Ovary (tissue), 9 donors: ENCODE data around the gene LAP3. TPM values are rescaled to one million over a fixed set of nuclear protein-coding genes. Genes with fewer than 3 reads are reported as not detected.

ENCODE experiments used
- DNase-seq, 5 donors: peaks; one replicate each; pipeline ENCODE4 v3.0.0-alpha.2; 2019 to 2020
- H3K27ac ChIP-seq, 2 donors: fragments of 200-600 bp; one replicate each; pipeline versions ENCODE4 v1.5.1 to v1.8.0; 2019 to 2022
- H3K27me3 ChIP-seq: fragments of 200-600 bp; one replicate; pipeline ENCODE4 v1.8.0; 2022
- H3K36me3 ChIP-seq: fragments of 200-600 bp; sonication (generic); one replicate; pipeline ENCODE4 v1.5.1; 2019
- H3K4me1 ChIP-seq: one replicate; pipeline ENCODE4 v1.8.1; 2013; ENCODE audit warnings: mild to moderate bottlenecking, moderate library complexity; ENCODE audit not compliant: insufficient read depth
- H3K4me3 ChIP-seq: fragments of 200-600 bp; sonication (generic); one replicate; pipeline ENCODE4 v1.5.1; 2017
- H3K9me3 ChIP-seq, 2 donors: fragments of 200-600 bp in 1 of 2; sonication (generic) in 1 of 2; one replicate each; pipeline versions ENCODE4 v1.5.1 to v1.8.1; 2013 to 2019; ENCODE audit warnings: mild to moderate bottlenecking in 1 of 2, moderate library complexity in 1 of 2
- CTCF ChIP-seq, 3 donors: fragments of 450-650 bp in 2 of 3; fragments of 200-600 bp in 1 of 3; IDR thresholded peaks; one replicate each; pipeline versions ENCODE4 v1.5.1 to v1.8.0; 2016 to 2022; ENCODE audit warnings: antibody characterized with exemption in 3 of 3, mild to moderate bottlenecking in 1 of 3
- EP300 ChIP-seq: sonication (generic); formaldehyde crosslinking; IDR thresholded peaks from one replicate; pipeline ENCODE4 v1.6.1; 2017; ENCODE audit warnings: antibody characterized with exemption
- POLR2A ChIP-seq: fragments of 450-650 bp; IDR thresholded peaks from one replicate; pipeline ENCODE4 v1.6.1; 2017; ENCODE audit warnings: antibody characterized with exemption, mild to moderate bottlenecking, moderate library complexity
- WGBS, 3 donors: extraction: QIAGEN DNeasy Blood & Tissue Kit in 1 of 3; methylation state at CpG; one replicate each; pipeline versions ENCODE4 v1.1.5 to v1.1.7; 2013 to 2017; 5-methylcytosine and 5-hydroxymethylcytosine counted together
- intact Hi-C, 4 donors: fragments of 100-400 bp; cut with DNase I; formaldehyde crosslinking; loops; one replicate each; pipeline versions ENCODE4 v1.11.0 to v1.15.1; 2022 to 2023
- polyA plus RNA-seq, 2 donors: library from polyadenylated mRNA; stranded (reverse); fragments of 200-250 nt in 1 of 2; fragments of 350-450 nt in 1 of 2; fragmentation: Illumina TruSeq in 1 of 2; extraction: RNeasy Lipid Tissue Mini Kit (QIAGEN cat#74804) in 1 of 2; gene quantifications; one replicate each; pipeline ENCODE4 v1.2.3, GENCODE V29; 2013 to 2014
- total RNA-seq, 7 donors: library from RNA; depleted of rRNA in 2 of 7; stranded (reverse); fragments of >200 nt in 2 of 7; fragmentation: NEBNext Ultra II Directional in 3 of 7; extraction: Animal tissue kit (Norgen Biotek cat#: 25700) in 3 of 7; gene quantifications; one replicate each; pipeline versions ENCODE4 v1.1.0 to v1.2.4, GENCODE V29; 2016 to 2023
- donor health status: DM: no; HTN: no; CAD: no; lungs with moderate emphysema.
- donor health status: DM: no; HTN: no; CAD: no.
- donor health status: Bipolar disorder and iron deficiency.
- donor health status: DM: yes; HTN: yes; CAD: no.
- donor health status: DM: no; HTN: no; CAD: no.
- donor health status: DM: yes; HTN: yes; CAD: no.

LAP3 gene
- total and polyA plus RNA-seq, 9 donors = 23.5 to 69.0 (median 33.9) TPM

GRCh38 chr4:17559709-17560048 is 17.3 kb upstream of the LAP3 start:
- H3K36me3 ChIP-seq = no peaks in the 10 kb centered on the region
- H3K27ac ChIP-seq = no peak overlapping the region
- H3K9me3 ChIP-seq = no peaks in the 10 kb centered on the region
- no peaks in the 10 kb centered on the region for H3K4me1 ChIP-seq
- H3K4me3 ChIP-seq = no peak overlapping the region
- WGBS, 3 donors = 87 to 92% (median 87%) methylated on average over 3 of the region's 3 CpGs
- H3K27me3 ChIP-seq = no peaks in the 10 kb centered on the region
- no peak for DNase-seq
- no peak for TF ChIP-seq CTCF (IDR thresholded peaks at IDR 0.05)
- no peak for TF ChIP-seq EP300
- TF ChIP-seq POLR2A = no peak
- intact Hi-C loops = loop anchor here in 3 of 4 donors (5.0 to 10.0 kb wide), 3 partner anchors 58 to 1767 kb away; no protein-coding TSS in a partner anchor

GRCh38 chr4:17560065-17560673 is 16.8 kb upstream of the LAP3 start:
- Histone ChIP-seq H3K36me3 (no peaks in the 10 kb centered on the region), H3K27ac (no peak overlapping the region), H3K9me3 (no peaks in the 10 kb centered on the region), H3K4me1 (no peaks in the 10 kb centered on the region), H3K27me3 (no peaks in the 10 kb centered on the region), H3K4me3 (no peak overlapping the region)
- TF ChIP-seq EP300 (no peak), CTCF (IDR thresholded peaks at IDR 0.05) (no peak), POLR2A (no peak)
- intact Hi-C loops = loop anchor here in 2 of 4 donors (5.0 kb wide), 2 partner anchors 57 to 1768 kb away; no protein-coding TSS in a partner anchor
- WGBS, 3 donors = 71 to 79% (median 72%) methylated on average over 6 of the region's 6 CpGs
- DNase-seq = no peak

GRCh38 chr4:17561195-17561909 is 15.6 kb upstream of the LAP3 start:
- Histone ChIP-seq H3K27ac (no peak overlapping the region), H3K36me3 (no peaks in the 10 kb centered on the region), H3K27me3 (no peaks in the 10 kb centered on the region), H3K9me3 (no peaks in the 10 kb centered on the region), H3K4me1 (no peaks in the 10 kb centered on the region), H3K4me3 (no peak overlapping the region)
- intact Hi-C loops = loop anchor here in 2 of 4 donors (5.0 kb wide), 2 partner anchors 56 to 1769 kb away; no protein-coding TSS in a partner anchor
- TF ChIP-seq POLR2A (no peak), EP300 (no peak), CTCF (IDR thresholded peaks at IDR 0.05) (no peak)
- 87 to 88% (median 87%) methylated on average over 8 of the region's 8 CpGs for WGBS, 3 donors
- no peak for DNase-seq

- DNase-seq = no peak
- H3K36me3 ChIP-seq = no peaks in the 10 kb centered on the region
- H3K4me1 ChIP-seq = no peaks in the 10 kb centered on the region
- H3K9me3 ChIP-seq = no peaks in the 10 kb centered on the region
- 50 to 77% (median 74%) methylated on average over 1 of the region's 1 CpG for WGBS, 3 donors
- intact Hi-C loops = loop anchor here in 2 of 4 donors (5.0 kb wide), 2 partner anchors 55 to 1770 kb away; no protein-coding TSS in a partner anchor
- no peak overlapping the region for H3K4me3 ChIP-seq
- no peaks in the 10 kb centered on the region for H3K27me3 ChIP-seq
- TF ChIP-seq CTCF (IDR thresholded peaks at IDR 0.05) (no peak), EP300 (no peak), POLR2A (no peak)
- no peak overlapping the region for H3K27ac ChIP-seq
Measured at GRCh38 chr4:17562157-17562556, 14.8 kb upstream of the LAP3 start.
